ENCODE results near the gene CKAP5.

DNA sequence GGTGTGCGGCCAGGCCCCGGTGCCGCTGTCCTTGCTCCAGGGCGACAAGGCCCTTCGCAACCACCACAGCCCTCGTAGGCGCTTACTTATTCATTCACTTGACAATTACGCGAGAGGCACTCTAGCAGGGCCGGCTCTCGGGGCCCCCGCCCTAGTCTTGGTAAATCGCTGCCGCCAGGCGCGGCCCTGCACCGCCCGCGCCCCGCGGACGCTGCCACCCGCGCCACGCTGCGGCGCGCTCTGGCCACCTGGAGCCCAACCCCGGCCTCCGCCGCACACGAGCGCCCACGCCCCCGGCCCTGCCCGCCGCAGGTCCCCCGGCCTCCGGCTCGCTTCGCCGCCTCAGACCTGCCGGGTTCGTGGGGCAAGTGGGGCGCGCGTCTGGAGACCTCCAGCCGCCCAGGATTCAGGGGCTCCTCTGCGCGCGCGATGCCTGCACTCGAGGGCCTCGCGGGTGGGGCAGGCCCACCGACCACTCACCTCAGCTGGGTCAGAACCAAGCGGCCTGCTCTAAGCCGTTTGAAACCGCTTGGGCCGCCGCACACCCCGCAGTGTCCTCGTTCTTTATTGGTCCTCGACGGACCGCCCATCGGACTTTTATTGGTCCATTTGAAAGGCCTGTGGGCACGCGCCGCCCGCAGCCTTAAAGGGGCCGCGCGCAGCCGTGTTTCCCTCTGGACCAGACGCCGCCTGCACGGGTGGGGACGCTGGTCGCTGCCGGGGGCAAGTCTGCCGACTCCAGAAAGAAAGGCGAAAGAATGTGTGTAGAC, at the start of gene CKAP5:
- TF ChIP-seq POLR2A (IDR thresholded peaks at IDR 0.05; ENCODE audit: low read length): peak; percentile 87
- no peak for TF ChIP-seq GATA1 (IDR thresholded peaks at IDR 0.05; ENCODE audit: low read depth, low read length)

All from erythroblast (primary cell).